HG03039 (cell line): ENCODE data around the gene GYS1.

ENCODE experiments used
- ATAC-seq: cut with Tn5 transposase; IDR thresholded peaks from one replicate; pipeline ENCODE4 v1.9.1; 2021; ENCODE audit warnings: mild to moderate bottlenecking, moderate library complexity; ENCODE audit not compliant: unreplicated experiment

GYS1 gene

GRCh38 chr19:48965040-48965805 lies 27.9 kb downstream of the GYS1 start, which contains the start of gene FTL:
Gene FTL (plus strand): TSS chr19:48965309. CDS start chr19:48965508, 199 bp downstream.
- peak; percentile 49 for ATAC-seq

GRCh38 chr19:48964205-48965039 lies 28.7 kb downstream of the GYS1 start:
- ATAC-seq = no peak

GRCh38 chr19:48963371-48964204 lies 29.5 kb downstream of the GYS1 start:
- peak; percentile 25 for ATAC-seq

- ATAC-seq = no peak
Measured at GRCh38 chr19:48962849-48963165, 30.3 kb downstream of the GYS1 start.

- no peak for ATAC-seq
Measured at GRCh38 chr19:48962029-48962848, 30.9 kb downstream of the GYS1 start.

- no peak for ATAC-seq
Measured at GRCh38 chr19:48961673-48962028, 31.5 kb downstream of the GYS1 start.

- ATAC-seq = no peak
Measured at GRCh38 chr19:48961051-48961649, 32.0 kb downstream of the GYS1 start.

- ATAC-seq = no peak
Measured at GRCh38 chr19:48959341-48960239, 33.5 kb downstream of the GYS1 start.

- ATAC-seq = no peak
Measured at GRCh38 chr19:48958006-48958405, 35.1 kb downstream of the GYS1 start.

GRCh38 chr19:48955308-48955958 lies 37.7 kb downstream of the GYS1 start:
- no peak for ATAC-seq

- peak; percentile 89 for ATAC-seq
Measured at GRCh38 chr19:48954595-48955307, 38.4 kb downstream of the GYS1 start, which contains the start of gene BAX. Gene BAX (plus strand): TSS chr19:48954875. CDS start chr19:48954929, 54 bp downstream.

GRCh38 chr19:48953990-48954594 lies 39.0 kb downstream of the GYS1 start:
- no peak for ATAC-seq

GRCh38 chr19:48953141-48953540 lies 40.0 kb downstream of the GYS1 start:
- no peak for ATAC-seq

GRCh38 chr19:48950830-48951519 lies 42.1 kb downstream of the GYS1 start:
- no peak for ATAC-seq

GRCh38 chr19:48950159-48950558 lies 43.0 kb downstream of the GYS1 start:
- no peak for ATAC-seq

GRCh38 chr19:48947258-48947542 lies 45.9 kb downstream of the GYS1 start:
- ATAC-seq = no peak
